Mesendoderm (in vitro differentiated cells): ENCODE data around the gene TBC1D7.

Experiments used
- DNase-seq: peaks from one replicate; pipeline ENCODE4 v3.0.0; 2013
- H2AK5ac ChIP-seq: 2 replicates; pipeline ENCODE4 v1.6.1; 2013; ENCODE audit warnings: low read length, inconsistent platforms
- H2BK120ac ChIP-seq: 2 replicates; pipeline ENCODE4 v1.6.1; 2013; ENCODE audit warnings: low read depth, mild to moderate bottlenecking, low read length, moderate library complexity, mixed read lengths
- H2BK15ac ChIP-seq: replicated peaks from 2 replicates; pipeline ENCODE4 v1.6.1; 2013; ENCODE audit warnings: low read depth, mild to moderate bottlenecking, moderate library complexity
- H2BK5ac ChIP-seq: 2 replicates; pipeline ENCODE4 v1.6.1; 2013; ENCODE audit warnings: low read length, inconsistent platforms
- H3K18ac ChIP-seq: 2 replicates; pipeline ENCODE4 v1.6.1; 2013; ENCODE audit warnings: mild to moderate bottlenecking, low read length, mixed read lengths
- H3K23ac ChIP-seq: one replicate; pipeline ENCODE4 v1.6.1; 2013; ENCODE audit warnings: low read length
- H3K27ac ChIP-seq: 2 replicates; pipeline ENCODE4 v1.5.1; 2013; ENCODE audit warnings: low read depth, mild to moderate bottlenecking, inconsistent platforms, low read length, moderate library complexity
- H3K27me3 ChIP-seq: 2 replicates; pipeline ENCODE4 v1.6.1; 2013; ENCODE audit warnings: low read length, control low read depth, mild to moderate bottlenecking, inconsistent platforms; ENCODE audit not compliant: insufficient read depth, poor library complexity
- H3K36me3 ChIP-seq: 2 replicates; pipeline ENCODE4 v1.6.1; 2013; ENCODE audit warnings: low read length, inconsistent platforms; ENCODE audit not compliant: control insufficient read depth, insufficient read depth
- H3K4ac ChIP-seq: one replicate; pipeline ENCODE4 v1.6.1; 2013; ENCODE audit warnings: low read depth, mild to moderate bottlenecking, low read length, moderate library complexity
- H3K4me1 ChIP-seq: 2 replicates; pipeline ENCODE4 v1.6.1; 2013; ENCODE audit warnings: low read depth, low read length, inconsistent platforms; ENCODE audit not compliant: control insufficient read depth
- H3K4me2 ChIP-seq: 2 replicates; pipeline ENCODE4 v1.6.1; 2013; ENCODE audit warnings: low read length
- H3K4me3 ChIP-seq: 2 replicates; pipeline ENCODE4 v1.5.1; 2013; ENCODE audit warnings: mild to moderate bottlenecking, low read length
- H3K56ac ChIP-seq: one replicate; pipeline ENCODE4 v1.6.1; 2013; ENCODE audit warnings: low read length
- H3K79me1 ChIP-seq: 2 replicates; pipeline ENCODE4 v1.6.1; 2013; ENCODE audit warnings: low read length, inconsistent platforms
- H3K79me2 ChIP-seq: 2 replicates; pipeline ENCODE4 v1.6.1; 2013; ENCODE audit warnings: mild to moderate bottlenecking, low read length; ENCODE audit not compliant: control insufficient read depth, insufficient read depth
- H3K9ac ChIP-seq: 2 replicates; pipeline ENCODE4 v1.6.1; 2013; ENCODE audit warnings: low read length, inconsistent platforms
- H4K5ac ChIP-seq: one replicate; pipeline ENCODE4 v1.6.1; 2013; ENCODE audit warnings: low read length
- H4K8ac ChIP-seq: one replicate; pipeline ENCODE4 v1.6.1; 2013; ENCODE audit warnings: low read depth, mild to moderate bottlenecking, control low read depth, low read length, moderate library complexity
- WGBS: extraction: QIAGEN DNeasy Blood & Tissue Kit; methylation state at CpG from one replicate; pipeline ENCODE4 v1.1.7; 2013; ENCODE audit warnings: low lambda C conversion rate, missing lambda C conversion rate; ENCODE audit not compliant: insufficient coverage; ENCODE audit errors: extremely low coverage; 5-methylcytosine and 5-hydroxymethylcytosine counted together

Gene TBC1D7

GRCh38 chr6:13372688-13373487 is 44.6 kb upstream of the TBC1D7 start:
- no peak overlapping the region for H3K23ac ChIP-seq
- H3K79me1 ChIP-seq: no peaks in the 10 kb centered on the region
- no peak overlapping the region for H3K4me3 ChIP-seq
- H3K27ac ChIP-seq: no peak overlapping the region
- H2BK5ac ChIP-seq: no peak overlapping the region
- no peak overlapping the region for H3K4me2 ChIP-seq
- H3K27me3 ChIP-seq: no peaks in the 10 kb centered on the region
- H2AK5ac ChIP-seq: no peak overlapping the region
- H3K79me2 ChIP-seq: no peaks in the 10 kb centered on the region
- H3K4me1 ChIP-seq: no peaks in the 10 kb centered on the region
- DNase-seq: no peak
- no peak overlapping the region for H4K5ac ChIP-seq
- no peak overlapping the region for H3K4ac ChIP-seq
- no peak overlapping the region for H3K56ac ChIP-seq
- no peak overlapping the region for H4K8ac ChIP-seq
- H3K9ac ChIP-seq: no peak overlapping the region
- no peak overlapping the region for H2BK120ac ChIP-seq
- no peak overlapping the region for H2BK15ac ChIP-seq
- H3K18ac ChIP-seq: no peak overlapping the region
- H3K36me3 ChIP-seq: no peaks in the 10 kb centered on the region
- WGBS: no CpG with 5 or more reads among the region's 9 CpGs

GRCh38 chr6:13372076-13372475 is 43.7 kb upstream of the TBC1D7 start:
- no peaks in the 10 kb centered on the region for H3K27me3 ChIP-seq
- H3K27ac ChIP-seq: no peak overlapping the region
- H3K36me3 ChIP-seq: no peaks in the 10 kb centered on the region

DNA sequence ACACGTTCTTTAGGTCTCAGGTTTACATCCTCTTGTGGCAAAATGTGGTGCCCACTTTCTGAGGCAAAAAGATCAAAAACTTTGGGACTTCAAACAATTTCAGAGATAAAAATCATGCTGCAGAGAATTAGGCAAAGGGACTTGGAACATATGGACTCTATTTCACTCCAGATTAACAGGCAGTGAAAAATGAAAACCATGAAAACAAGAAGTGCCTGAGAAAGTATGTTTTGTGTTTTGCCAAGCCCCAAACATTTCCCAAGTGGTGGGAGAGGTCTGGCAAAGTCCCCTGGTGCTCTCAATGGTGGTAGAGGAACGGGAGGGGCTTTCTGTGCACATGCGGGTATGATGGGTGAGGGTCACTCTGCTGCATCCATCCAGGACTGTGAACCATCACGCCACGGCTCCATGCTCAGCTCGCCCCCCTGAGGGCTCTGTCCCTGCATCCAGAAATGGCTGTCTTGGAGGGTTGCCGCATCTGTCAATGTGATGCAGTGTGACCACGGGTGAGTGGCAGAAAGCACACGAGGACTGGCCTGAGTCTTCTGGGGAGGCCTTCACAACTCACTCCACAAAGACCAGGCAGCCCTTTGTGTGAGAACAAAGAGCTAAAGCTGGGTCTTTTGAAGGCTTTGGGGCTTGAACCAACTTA is 43.2 kb upstream of the TBC1D7 start:
- H3K4me2 ChIP-seq: no peak overlapping the region
- H2BK5ac ChIP-seq: no peak overlapping the region
- no peak overlapping the region for H2BK15ac ChIP-seq
- H3K4ac ChIP-seq: no peak overlapping the region
- H3K56ac ChIP-seq: no peak overlapping the region
- H3K4me3 ChIP-seq: no peak overlapping the region
- H3K9ac ChIP-seq: no peak overlapping the region
- H3K18ac ChIP-seq: no peak overlapping the region
- no peak overlapping the region for H2AK5ac ChIP-seq
- H3K36me3 ChIP-seq: no peaks in the 10 kb centered on the region
- H3K79me2 ChIP-seq: no peaks in the 10 kb centered on the region
- H3K27me3 ChIP-seq: no peaks in the 10 kb centered on the region
- H3K27ac ChIP-seq: no peak overlapping the region
- no peak for DNase-seq
- no peaks in the 10 kb centered on the region for H3K4me1 ChIP-seq
- H4K8ac ChIP-seq: no peak overlapping the region
- no peak overlapping the region for H3K23ac ChIP-seq
- no peak overlapping the region for H4K5ac ChIP-seq
- no peak overlapping the region for H2BK120ac ChIP-seq
- no peaks in the 10 kb centered on the region for H3K79me1 ChIP-seq
- no CpG with 5 or more reads among the region's 9 CpGs for WGBS

More at GRCh38 chr6:13372076-13372475, 43.7 kb upstream of the TBC1D7 start:
- no peak overlapping the region for H2BK5ac ChIP-seq
- no peak overlapping the region for H3K23ac ChIP-seq
- H4K8ac ChIP-seq: no peak overlapping the region
- H3K56ac ChIP-seq: no peak overlapping the region
- no peak overlapping the region for H2BK120ac ChIP-seq
- no peak overlapping the region for H4K5ac ChIP-seq
- no peak for DNase-seq
- WGBS: no CpG with 5 or more reads among the region's 6 CpGs
- H3K9ac ChIP-seq: no peak overlapping the region
- no peak overlapping the region for H2AK5ac ChIP-seq
- H3K4ac ChIP-seq: no peak overlapping the region
- H2BK15ac ChIP-seq: no peak overlapping the region
- no peak overlapping the region for H3K18ac ChIP-seq
- no peaks in the 10 kb centered on the region for H3K4me1 ChIP-seq
- no peaks in the 10 kb centered on the region for H3K79me2 ChIP-seq
- no peak overlapping the region for H3K4me2 ChIP-seq
- no peak overlapping the region for H3K4me3 ChIP-seq
- H3K79me1 ChIP-seq: no peaks in the 10 kb centered on the region

DNA sequence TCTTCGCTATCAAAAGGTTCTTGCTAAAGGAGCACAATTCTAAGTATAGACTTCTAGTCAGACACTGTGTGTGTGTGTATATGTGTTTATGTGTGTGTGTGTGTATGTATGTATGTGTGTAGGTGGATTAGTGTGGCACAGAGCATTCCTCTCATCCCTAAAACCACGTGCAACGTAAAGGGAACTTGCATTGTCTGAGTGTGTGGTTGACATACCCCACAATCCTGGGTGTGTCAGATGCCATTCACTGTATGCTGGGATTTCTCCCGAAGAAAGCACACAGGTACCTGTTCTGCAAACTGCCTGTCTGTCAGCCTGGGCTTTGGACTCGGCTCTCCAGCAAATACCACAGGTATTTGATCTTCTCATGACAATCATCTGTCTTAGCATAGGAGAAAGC is 42.3 kb upstream of the TBC1D7 start:
- no peak for DNase-seq
- H3K27ac ChIP-seq: no peak overlapping the region

DNA sequence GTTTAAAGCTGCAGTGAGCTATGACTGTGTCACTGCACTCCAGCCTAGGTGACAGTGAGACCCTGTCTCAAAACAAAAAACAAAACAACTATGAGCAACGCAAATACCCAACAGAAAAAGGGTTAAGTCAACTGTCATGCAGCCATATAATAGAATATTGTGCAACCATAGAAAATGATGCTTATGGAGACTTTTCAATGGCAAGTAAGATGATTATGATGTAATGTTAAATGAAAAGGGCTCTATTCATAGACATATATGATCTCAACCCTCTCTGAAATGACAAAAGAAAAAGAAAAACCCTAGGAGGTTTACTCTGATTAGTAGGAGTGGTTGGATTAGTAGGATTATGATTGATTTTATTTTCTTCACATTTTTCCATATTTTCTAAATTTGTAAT is 41.3 kb upstream of the TBC1D7 start:
- H3K27ac ChIP-seq: no peak overlapping the region
- WGBS: no CpG with 5 or more reads among the region's 1 CpG

More for the DNA sequence above, 42.3 kb upstream of the TBC1D7 start:
- Histone ChIP-seq H3K79me1 (no peaks in the 10 kb centered on the region), H3K4me2 (no peak overlapping the region), H3K36me3 (no peaks in the 10 kb centered on the region), H2BK120ac (no peak overlapping the region), H3K4ac (no peak overlapping the region), H3K23ac (no peak overlapping the region), H3K18ac (no peak overlapping the region), H3K9ac (no peak overlapping the region), H2BK15ac (no peak overlapping the region), H3K4me1 (no peaks in the 10 kb centered on the region), H4K8ac (no peak overlapping the region), H2AK5ac (no peak overlapping the region), H2BK5ac (no peak overlapping the region), H3K79me2 (no peaks in the 10 kb centered on the region), H4K5ac (no peak overlapping the region), H3K56ac (no peak overlapping the region), H3K4me3 (no peak overlapping the region), H3K27me3 (no peaks in the 10 kb centered on the region)
- no CpG with 5 or more reads among the region's 5 CpGs for WGBS

More for the DNA sequence above, 41.3 kb upstream of the TBC1D7 start:
- Histone ChIP-seq H4K5ac (no peak overlapping the region), H3K36me3 (no peaks in the 10 kb centered on the region), H3K4me3 (no peak overlapping the region), H2BK5ac (no peak overlapping the region), H3K4me2 (no peak overlapping the region), H3K4ac (no peak overlapping the region), H3K18ac (no peak overlapping the region), H3K4me1 (no peaks in the 10 kb centered on the region), H2AK5ac (no peak overlapping the region), H3K56ac (no peak overlapping the region), H2BK15ac (no peak overlapping the region), H3K79me2 (no peaks in the 10 kb centered on the region), H3K9ac (no peak overlapping the region), H2BK120ac (no peak overlapping the region), H3K23ac (no peak overlapping the region), H3K27me3 (no peaks in the 10 kb centered on the region), H3K79me1 (no peaks in the 10 kb centered on the region), H4K8ac (no peak overlapping the region)
- no peak for DNase-seq
